GM21515 (cell line): ENCODE results near the gene HEPACAM.
"Not testable (repeated sequence)": the region's sequence is repeated elsewhere in the genome, so short reads cannot be mapped to it uniquely, and the experiment has no call there.

Source experiments
- ATAC-seq: cut with Tn5 transposase; IDR thresholded peaks from one replicate; pipeline ENCODE4 v1.9.1; 2021; ENCODE audit not compliant: unreplicated experiment

The HEPACAM gene

GRCh38 chr11:124935548-124936514, at the start of gene HEPACAM:
TSS of gene HEPACAM (minus strand) at chr11:124936047. CDS start at chr11:124936006, 41 bp downstream.
- ATAC-seq, result no peak

GRCh38 chr11:124984512-124984854, 48.6 kb upstream of the HEPACAM start:
- ATAC-seq, result no peak

- ATAC-seq, result no peak
Measured at GRCh38 chr11:124983674-124984511, 48.0 kb upstream of the HEPACAM start.

GRCh38 chr11:124982043-124982442, 46.2 kb upstream of the HEPACAM start:
- ATAC-seq, result no peak

- ATAC-seq, result no peak
Measured at GRCh38 chr11:124978316-124978715, 42.5 kb upstream of the HEPACAM start.

- ATAC-seq, result no peak
Measured at GRCh38 chr11:124977006-124977405, 41.2 kb upstream of the HEPACAM start.

GRCh38 chr11:124976531-124976930, 40.7 kb upstream of the HEPACAM start:
- ATAC-seq, result no peak

- ATAC-seq, result no peak
Measured at GRCh38 chr11:124971810-124972209, 36.0 kb upstream of the HEPACAM start.

- ATAC-seq, result no peak
Measured at GRCh38 chr11:124970925-124971324, 35.1 kb upstream of the HEPACAM start.

GRCh38 chr11:124968197-124968596, 32.4 kb upstream of the HEPACAM start:
- ATAC-seq, result not testable (repeated sequence)

- ATAC-seq, result peak; percentile 95
Measured at GRCh38 chr11:124961972-124962609, 26.2 kb upstream of the HEPACAM start.

GRCh38 chr11:124955035-124955434, 19.2 kb upstream of the HEPACAM start:
- no peak for ATAC-seq

- no peak for ATAC-seq
Measured at GRCh38 chr11:124954590-124954955, 18.7 kb upstream of the HEPACAM start.

GRCh38 chr11:124953753-124954589, 18.1 kb upstream of the HEPACAM start, which contains the start of gene CCDC15:
TSS of gene CCDC15 (plus strand) at chr11:124954202. CDS start at chr11:124954733, 531 bp downstream.
- peak; percentile 99 for ATAC-seq

GRCh38 chr11:124951341-124951740, 15.5 kb upstream of the HEPACAM start:
- ATAC-seq, result no peak

GRCh38 chr11:124950601-124951330, 14.9 kb upstream of the HEPACAM start:
- ATAC-seq, result no peak

- ATAC-seq, result no peak
Measured at GRCh38 chr11:124946735-124947141, 10.9 kb upstream of the HEPACAM start.

- ATAC-seq, result no peak
Measured at GRCh38 chr11:124945826-124946225, 10.0 kb upstream of the HEPACAM start.

- no peak for ATAC-seq
Measured at GRCh38 chr11:124944565-124944964, 8.7 kb upstream of the HEPACAM start.

- no peak for ATAC-seq
Measured at GRCh38 chr11:124943741-124944140, 7.9 kb upstream of the HEPACAM start.
